A673 (cell line): ENCODE measurements around the gene NSL1.

Experiments
- EZH2 ChIP-seq: fragments of 200-600 bp; sonication (generic); IDR thresholded peaks from 2 replicates; pipeline ENCODE4 v1.6.1; 2017; ENCODE audit warnings: borderline replicate concordance, low read depth, mild to moderate bottlenecking, mixed read lengths, antibody characterized with exemption, low read length; ENCODE audit not compliant: poor library complexity, severe bottlenecking
- TF ChIP-seq, protein P1 (sequence below): fragments of 300-800, 200-600 bp; sonication (generic); conservative IDR thresholded peaks from 2 replicates; pipeline ENCODE4 v1.5.1; 2017; ENCODE audit warnings: low read depth, mild to moderate bottlenecking, antibody characterized with exemption, low read length, moderate library complexity, mixed read lengths

- TF ChIP-seq, protein P1, sequence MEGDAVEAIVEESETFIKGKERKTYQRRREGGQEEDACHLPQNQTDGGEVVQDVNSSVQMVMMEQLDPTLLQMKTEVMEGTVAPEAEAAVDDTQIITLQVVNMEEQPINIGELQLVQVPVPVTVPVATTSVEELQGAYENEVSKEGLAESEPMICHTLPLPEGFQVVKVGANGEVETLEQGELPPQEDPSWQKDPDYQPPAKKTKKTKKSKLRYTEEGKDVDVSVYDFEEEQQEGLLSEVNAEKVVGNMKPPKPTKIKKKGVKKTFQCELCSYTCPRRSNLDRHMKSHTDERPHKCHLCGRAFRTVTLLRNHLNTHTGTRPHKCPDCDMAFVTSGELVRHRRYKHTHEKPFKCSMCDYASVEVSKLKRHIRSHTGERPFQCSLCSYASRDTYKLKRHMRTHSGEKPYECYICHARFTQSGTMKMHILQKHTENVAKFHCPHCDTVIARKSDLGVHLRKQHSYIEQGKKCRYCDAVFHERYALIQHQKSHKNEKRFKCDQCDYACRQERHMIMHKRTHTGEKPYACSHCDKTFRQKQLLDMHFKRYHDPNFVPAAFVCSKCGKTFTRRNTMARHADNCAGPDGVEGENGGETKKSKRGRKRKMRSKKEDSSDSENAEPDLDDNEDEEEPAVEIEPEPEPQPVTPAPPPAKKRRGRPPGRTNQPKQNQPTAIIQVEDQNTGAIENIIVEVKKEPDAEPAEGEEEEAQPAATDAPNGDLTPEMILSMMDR: no peak
- TF ChIP-seq EZH2: no peak
Observed at GRCh38 chr1:212727386-212728181, 64.0 kb downstream of the NSL1 start.
